SK-N-SH treated with all-trans-retinoic acid at 6 μM for 48 hours (cell line): ENCODE measurements around the gene MRTFA.

ENCODE experiments used
- ATAC-seq: fragments of 200-7000 bp; cut with Tn5 transposase; 3 replicates; pipeline ENCODE4 v1.9.1; 2020; ENCODE audit warnings: mild to moderate bottlenecking, moderate library complexity
- ARNTL ChIP-seq: fragments of 450-650 bp; formaldehyde crosslinking; IDR thresholded peaks from 2 replicates; pipeline ENCODE4 v1.5.0; 2020; ENCODE audit warnings: low read depth, mild to moderate bottlenecking, moderate library complexity, borderline replicate concordance
- BACH2 ChIP-seq: fragments of 250-450 bp; sonication (Bioruptor Pico); IDR thresholded peaks from 2 replicates; pipeline ENCODE4 v1.9.0; 2021; ENCODE audit warnings: mild to moderate bottlenecking, borderline replicate concordance
- CREB5 ChIP-seq: fragments of 250-450 bp; sonication (Bioruptor Pico); IDR thresholded peaks from 2 replicates; pipeline ENCODE4 v1.5.1; 2020; ENCODE audit warnings: low read depth, mild to moderate bottlenecking, moderate library complexity
- CSDC2 ChIP-seq: fragments of 250-450 bp; sonication (Bioruptor Pico); IDR thresholded peaks from 2 replicates; pipeline ENCODE4 v1.5.0; 2020; ENCODE audit warnings: mild to moderate bottlenecking, moderate library complexity
- CSRNP3 ChIP-seq: fragments of 250-450 bp; sonication (Bioruptor Pico); IDR thresholded peaks from 2 replicates; pipeline ENCODE4 v1.5.1; 2021; ENCODE audit warnings: mild to moderate bottlenecking, moderate library complexity
- ESRRG ChIP-seq: fragments of 250-450 bp; sonication (Bioruptor Pico); IDR thresholded peaks from 2 replicates; pipeline ENCODE4 v1.6.1; 2021; ENCODE audit warnings: mild to moderate bottlenecking
- GLIS3 ChIP-seq: fragments of 250-450 bp; sonication (Bioruptor Pico); IDR thresholded peaks from 2 replicates; pipeline ENCODE4 v1.5.0; 2020; ENCODE audit warnings: mild to moderate bottlenecking, moderate library complexity
- ISL1 ChIP-seq: fragments of 250-450 bp; sonication (Bioruptor Pico); IDR thresholded peaks from 2 replicates; pipeline ENCODE4 v2.1.2; 2022; ENCODE audit warnings: mild to moderate bottlenecking, moderate library complexity
- OSR1 ChIP-seq: fragments of 250-450 bp; sonication (Bioruptor Pico); IDR thresholded peaks from 2 replicates; pipeline ENCODE4 v1.8.0; 2022; ENCODE audit warnings: moderate library complexity, mild to moderate bottlenecking, inconsistent platforms
- PATZ1 ChIP-seq: fragments of 250-450 bp; sonication (Bioruptor Pico); IDR thresholded peaks from 2 replicates; pipeline ENCODE4 v1.8.0; 2020; ENCODE audit warnings: mild to moderate bottlenecking, moderate library complexity, borderline replicate concordance
- POU6F1 ChIP-seq: fragments of 250-450 bp; sonication (Bioruptor Pico); IDR thresholded peaks from 2 replicates; pipeline ENCODE4 v1.8.0; 2021; ENCODE audit warnings: low read depth, mild to moderate bottlenecking, moderate library complexity, borderline replicate concordance
- PPARA ChIP-seq: fragments of 250-450 bp; sonication (Bioruptor Pico); IDR thresholded peaks from 2 replicates; pipeline ENCODE4 v1.5.0; 2020; ENCODE audit warnings: mild to moderate bottlenecking, borderline replicate concordance
- RARB ChIP-seq: fragments of 250-450 bp; sonication (Bioruptor Pico); IDR thresholded peaks from 2 replicates; pipeline ENCODE4 v1.8.0; 2021; ENCODE audit warnings: mild to moderate bottlenecking, moderate library complexity
- SNAI2 ChIP-seq: fragments of 250-450 bp; sonication (Bioruptor Pico); IDR thresholded peaks from 2 replicates; pipeline ENCODE4 v1.5.0; 2020; ENCODE audit warnings: mild to moderate bottlenecking, moderate library complexity
- TCF4 ChIP-seq: fragments of 250-450 bp; sonication (Bioruptor Pico); IDR thresholded peaks from 2 replicates; pipeline ENCODE4 v1.8.0; 2021; ENCODE audit warnings: mild to moderate bottlenecking, moderate library complexity, borderline replicate concordance
- TOX ChIP-seq: fragments of 250-450 bp; sonication (Bioruptor Pico); IDR thresholded peaks from 2 replicates; pipeline ENCODE4 v1.8.0; 2021; ENCODE audit warnings: mild to moderate bottlenecking, moderate library complexity, borderline replicate concordance
- TSHZ2 ChIP-seq: fragments of 250-450 bp; sonication (Bioruptor Pico); IDR thresholded peaks from 2 replicates; pipeline ENCODE4 v1.5.0; 2020; ENCODE audit warnings: mild to moderate bottlenecking, moderate library complexity
- ZC3H10 ChIP-seq: fragments of 250-450 bp; sonication (Bioruptor Pico); IDR thresholded peaks from 2 replicates; pipeline ENCODE4 v1.5.1; 2021; ENCODE audit warnings: mild to moderate bottlenecking, moderate library complexity
- ZFP3 ChIP-seq: fragments of 250-450 bp; sonication (Bioruptor Pico); IDR thresholded peaks from 2 replicates; pipeline ENCODE4 v1.5.0; 2020; ENCODE audit warnings: mild to moderate bottlenecking, moderate library complexity
- ZFP30 ChIP-seq: fragments of 450-650 bp; formaldehyde crosslinking; IDR thresholded peaks from 2 replicates; pipeline ENCODE4 v1.5.0; 2022; ENCODE audit warnings: mild to moderate bottlenecking, moderate library complexity
- ZNF565 ChIP-seq: fragments of 450-650 bp; formaldehyde crosslinking; conservative IDR thresholded peaks from 2 replicates; pipeline ENCODE4 v1.5.0; 2020; ENCODE audit warnings: low read depth, mild to moderate bottlenecking, moderate library complexity
- ZNF70 ChIP-seq: fragments of 450-650 bp; formaldehyde crosslinking; IDR thresholded peaks from 2 replicates; pipeline ENCODE4 v1.5.0; 2020; ENCODE audit warnings: mild to moderate bottlenecking, moderate library complexity
- ZNF8 ChIP-seq: fragments of 450-650 bp; formaldehyde crosslinking; IDR thresholded peaks from 2 replicates; pipeline ENCODE4 v1.5.0; 2020; ENCODE audit warnings: mild to moderate bottlenecking, moderate library complexity

MRTFA gene

GRCh38 chr22:40666151-40666848, 29.8 kb upstream of the MRTFA start:
- no peak for ATAC-seq
- TF ChIP-seq ARNTL (CRISPR knock-in tag) (no peak), TCF4 (CRISPR knock-in tag) (no peak), TOX (no peak), PATZ1 (no peak), GLIS3 (no peak), ZNF8 (CRISPR knock-in tag) (no peak), ISL1 (no peak), ZFP3 (CRISPR knock-in tag) (no peak), POU6F1 (CRISPR knock-in tag) (no peak), SNAI2 (CRISPR knock-in tag) (no peak), CREB5 (CRISPR knock-in tag) (no peak), OSR1 (CRISPR knock-in tag) (no peak), ZC3H10 (no peak), PPARA (no peak), ZNF565 (CRISPR knock-in tag) (no peak), CSRNP3 (CRISPR knock-in tag) (no peak), TSHZ2 (CRISPR knock-in tag) (no peak)

GRCh38 chr22:40665312-40665711, 28.8 kb upstream of the MRTFA start:
- ATAC-seq, result no peak
- no peak for TF ChIP-seq ZNF70 (CRISPR knock-in tag)
- TF ChIP-seq ZC3H10, result no peak
- no peak for TF ChIP-seq ISL1
- no peak for TF ChIP-seq BACH2 (CRISPR knock-in tag)
- no peak for TF ChIP-seq CSDC2 (CRISPR knock-in tag)
- no peak for TF ChIP-seq OSR1 (CRISPR knock-in tag)
- TF ChIP-seq PATZ1, result no peak
- no peak for TF ChIP-seq RARB
- no peak for TF ChIP-seq ZNF8 (CRISPR knock-in tag)
- no peak for TF ChIP-seq ESRRG (CRISPR knock-in tag)
- no peak for TF ChIP-seq GLIS3
- no peak for TF ChIP-seq TCF4 (CRISPR knock-in tag)
- no peak for TF ChIP-seq TOX
- TF ChIP-seq CREB5 (CRISPR knock-in tag), result no peak
- no peak for TF ChIP-seq SNAI2 (CRISPR knock-in tag)
- TF ChIP-seq ZFP3 (CRISPR knock-in tag), result no peak
- no peak for TF ChIP-seq POU6F1 (CRISPR knock-in tag)
- TF ChIP-seq ZFP30 (CRISPR knock-in tag), result no peak
- TF ChIP-seq, all 23 proteins: peak for 0
